Measurements from ENCODE around the gene NRAP.
"Not testable (repeated sequence)": the region's sequence is repeated elsewhere in the genome, so short reads cannot be mapped to it uniquely, and the experiment has no call there.

The NRAP gene

DNA sequence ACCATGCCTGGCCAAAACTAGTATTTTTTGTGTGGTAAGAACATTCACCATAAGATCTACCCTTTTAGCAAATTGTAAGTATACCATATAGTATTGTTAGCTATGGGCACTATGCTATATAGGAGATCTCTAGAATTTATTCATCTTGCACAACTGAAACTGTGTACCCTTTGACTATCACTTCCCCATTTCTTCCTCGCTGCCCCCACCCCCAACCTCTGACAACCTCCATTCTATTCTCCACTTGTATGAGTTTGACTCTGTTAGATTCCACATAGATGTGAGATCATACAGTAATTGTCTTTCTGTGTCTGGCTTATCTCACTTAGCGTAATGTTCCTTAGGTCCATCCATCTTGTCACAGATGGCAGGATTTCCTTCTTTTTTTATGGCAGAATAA lies 19.5 kb upstream of the NRAP start:
- DNase-seq (ENCODE audit: low read depth in 2 of 3, low spot score in 1 of 3), result no peak

- DNase-seq (ENCODE audit: low read depth in 2 of 3, low spot score in 1 of 3), result peak in 2 of 3 donors; percentile 15 to 43
Measured at GRCh38 chr10:113681533-113682470, 18.0 kb upstream of the NRAP start.

DNA sequence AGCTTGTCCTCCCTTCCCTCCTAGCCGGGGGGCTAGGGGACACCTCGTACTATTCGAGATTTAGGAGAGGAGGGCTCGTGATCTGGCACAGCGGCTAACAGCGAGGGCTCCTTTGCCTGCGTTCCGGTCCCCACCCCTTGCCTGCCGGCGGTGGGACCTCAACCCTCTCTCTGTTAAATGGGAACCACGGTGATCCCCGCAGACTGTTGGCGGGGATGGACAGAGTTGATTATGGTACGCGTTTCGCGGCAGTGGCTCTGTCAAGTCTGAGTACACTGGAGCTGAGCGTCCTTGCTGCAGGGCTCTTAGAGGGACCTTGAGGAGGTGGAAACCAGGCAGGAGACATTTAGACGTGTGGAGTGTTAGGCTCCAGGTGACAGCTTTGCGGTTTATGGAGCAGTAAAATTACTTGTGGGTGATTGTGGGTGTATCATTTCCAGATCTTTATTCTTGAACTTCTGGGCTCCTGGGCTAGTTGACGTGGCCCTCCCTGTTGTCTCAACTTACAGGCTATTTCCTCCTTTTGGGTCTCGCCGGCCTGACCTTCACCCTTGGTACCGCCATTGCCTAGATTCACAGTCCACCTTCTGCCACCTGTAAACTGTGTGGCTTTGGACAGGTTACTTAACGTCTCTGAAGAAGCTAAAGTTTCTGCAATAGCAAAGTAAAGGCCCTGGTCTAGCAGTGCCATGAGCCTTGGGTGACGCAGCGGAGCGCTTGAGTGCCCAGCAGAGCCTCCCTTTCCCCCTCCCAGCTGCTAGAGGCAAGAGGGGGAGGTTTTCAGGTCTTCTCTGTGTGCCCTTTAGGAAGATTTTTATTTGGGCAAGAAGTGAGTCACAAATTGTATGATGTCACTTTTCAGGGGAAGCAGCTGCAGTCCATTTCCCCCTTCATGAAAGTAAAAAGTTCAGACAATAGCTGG lies 16.6 kb upstream of the NRAP start:
- DNase-seq (ENCODE audit: low read depth in 2 of 3, low spot score in 1 of 3), result peak in 2 of 3 donors; percentile 11 to 22

DNA sequence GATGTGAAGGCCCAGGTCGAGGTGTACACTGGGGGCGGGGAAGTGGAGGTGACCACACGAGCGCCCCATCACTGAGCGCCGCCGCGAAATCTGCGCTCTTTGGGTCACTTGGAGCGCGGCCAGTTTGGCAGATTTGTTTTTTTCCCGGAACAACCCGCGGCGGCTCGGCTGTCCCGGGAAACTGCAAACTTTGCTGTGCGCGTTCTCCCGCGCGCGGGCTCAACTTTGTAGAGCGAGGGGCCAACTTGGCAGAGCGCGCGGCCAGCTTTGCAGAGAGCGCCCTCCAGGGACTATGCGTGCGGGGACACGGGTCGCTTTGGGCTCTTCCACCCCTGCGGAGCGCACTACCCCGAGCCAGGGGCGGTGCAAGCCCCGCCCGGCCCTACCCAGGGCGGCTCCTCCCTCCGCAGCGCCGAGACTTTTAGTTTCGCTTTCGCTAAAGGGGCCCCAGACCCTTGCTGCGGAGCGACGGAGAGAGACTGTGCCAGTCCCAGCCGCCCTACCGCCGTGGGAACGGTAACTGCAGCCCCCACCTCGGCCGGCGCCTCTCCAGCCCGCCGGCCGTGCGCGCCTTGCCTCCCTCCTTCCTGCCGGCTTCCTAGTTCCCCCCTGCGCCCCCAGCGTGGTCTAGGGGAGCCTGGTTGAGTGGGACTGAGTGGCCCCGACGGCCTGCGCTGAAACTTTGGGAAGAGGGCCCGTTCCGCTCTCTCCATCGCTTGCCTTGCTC lies 15.8 kb upstream of the NRAP start, which contains the start of gene CASP7:
Gene CASP7 (plus strand): TSS at position 450 of the 727 bp plus-strand sequence. CDS start 17,582 bp downstream, outside the sequence.
- DNase-seq (ENCODE audit: low read depth in 2 of 3, low spot score in 1 of 3), result peak; percentile 65 to 78 (median 66)

DNA sequence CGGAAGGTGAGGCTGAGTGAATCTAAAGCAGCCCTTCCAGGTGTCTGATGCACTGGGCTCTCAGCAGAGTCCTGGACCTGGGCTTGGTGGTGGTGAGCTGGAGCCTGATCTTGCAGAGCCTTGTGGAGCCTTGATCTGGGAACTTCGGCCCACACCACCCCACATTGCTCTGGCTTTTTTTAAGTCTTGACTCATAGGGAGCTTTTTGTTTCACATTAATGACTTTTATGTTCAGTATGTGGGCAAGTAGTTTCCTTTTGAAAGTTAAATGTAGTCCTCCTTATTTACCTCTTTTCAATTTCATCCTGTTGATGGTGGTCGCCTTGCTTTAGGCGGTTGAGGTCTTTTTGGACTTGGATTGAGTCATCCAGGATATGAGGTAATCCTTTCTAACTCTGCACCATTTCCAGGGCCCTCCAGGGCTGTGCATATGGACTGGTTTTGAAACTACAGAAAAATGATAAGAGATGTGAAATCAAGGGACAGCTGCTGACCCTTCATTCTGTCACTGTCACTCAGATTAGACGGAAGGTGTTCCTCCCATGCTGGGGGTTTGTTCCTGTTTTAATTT lies 2.9 kb upstream of the NRAP start:
- DNase-seq (ENCODE audit: low read depth in 2 of 3, low spot score in 1 of 3), result no peak

DNA sequence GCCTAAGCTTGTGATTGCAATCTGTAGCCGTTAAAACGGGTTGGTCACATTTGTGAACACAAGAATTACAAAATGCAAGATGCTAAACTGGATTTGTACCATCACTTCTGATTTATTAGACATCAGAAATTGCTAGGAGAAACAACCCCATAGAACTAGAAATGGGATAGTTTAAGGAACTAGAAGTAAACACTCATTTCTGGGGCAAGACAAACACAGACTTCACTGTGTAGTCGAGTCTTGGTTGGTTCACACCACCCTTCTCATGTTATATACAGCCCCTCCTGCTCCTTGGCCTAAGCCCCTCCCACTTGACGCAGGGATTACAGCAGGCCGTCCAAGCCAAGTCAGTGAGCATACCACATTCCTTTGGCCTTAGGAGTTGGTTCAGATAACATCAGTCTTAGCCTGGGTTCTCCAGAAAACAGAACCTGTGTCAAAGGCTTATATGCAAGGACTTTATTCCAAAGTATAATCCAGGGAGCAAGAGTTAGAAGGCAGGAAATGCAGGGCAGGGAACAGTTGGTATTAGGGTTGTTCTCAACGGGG lies 2.0 kb upstream of the NRAP start:
- DNase-seq (ENCODE audit: low read depth in 2 of 3, low spot score in 1 of 3), result no peak

GRCh38 chr10:113665352-113665751 lies 1.5 kb upstream of the NRAP start:
- DNase-seq (ENCODE audit: low read depth in 2 of 3, low spot score in 1 of 3), result no peak

DNA sequence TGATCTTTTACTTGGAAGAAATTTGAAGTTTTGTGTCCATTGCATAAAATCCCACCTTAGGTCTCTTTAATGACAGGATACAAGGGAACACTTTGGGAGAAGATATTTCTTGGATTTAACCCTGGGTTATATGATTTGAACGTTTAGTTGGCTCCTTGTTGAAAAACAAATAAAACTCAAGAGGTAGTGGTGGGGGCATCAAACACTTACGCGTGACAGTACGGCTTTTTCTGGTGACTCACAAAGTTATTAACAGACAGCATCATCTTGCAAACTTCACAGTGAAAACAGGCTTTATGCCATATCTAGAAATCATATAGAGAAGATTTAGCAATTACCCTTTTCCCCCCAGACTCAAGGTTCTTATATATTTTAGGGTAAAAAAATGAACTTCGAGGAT lies 699 bp downstream of the NRAP start:
- DNase-seq (ENCODE audit: low read depth in 2 of 3, low spot score in 1 of 3), result no peak

GRCh38 chr10:113661332-113661731 lies 2.5 kb downstream of the NRAP start:
- no peak for DNase-seq (ENCODE audit: low read depth in 2 of 3, low spot score in 1 of 3)

GRCh38 chr10:113657544-113657943 lies 6.3 kb downstream of the NRAP start:
- no peak for DNase-seq (ENCODE audit: low read depth in 2 of 3, low spot score in 1 of 3)

GRCh38 chr10:113656896-113657295 lies 6.9 kb downstream of the NRAP start:
- DNase-seq (ENCODE audit: low read depth in 2 of 3, low spot score in 1 of 3), result no peak

- not testable (repeated sequence) for DNase-seq (ENCODE audit: low read depth in 2 of 3, low spot score in 1 of 3)
Measured at GRCh38 chr10:113652456-113652855, 11.4 kb downstream of the NRAP start.

DNA sequence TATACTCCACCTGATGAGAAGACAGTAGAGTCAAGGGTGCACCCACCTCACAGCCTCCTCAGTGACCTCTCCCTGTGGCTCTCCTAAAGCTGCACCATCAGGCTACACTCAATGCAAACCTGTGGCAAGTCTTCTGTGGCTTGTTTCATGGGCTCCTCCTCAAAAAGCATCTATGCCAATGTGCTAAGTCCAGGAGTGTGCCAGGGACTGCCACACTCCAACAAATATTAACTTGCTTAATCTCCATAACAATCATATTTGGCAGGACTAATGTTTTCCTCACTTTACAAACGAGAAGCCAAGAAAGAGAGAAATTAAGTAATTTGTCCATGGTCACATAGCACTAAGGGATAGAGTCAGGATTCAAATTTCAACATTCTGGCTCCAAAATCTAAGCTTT lies 11.9 kb downstream of the NRAP start:
- DNase-seq (ENCODE audit: low read depth in 2 of 3, low spot score in 1 of 3), result no peak

DNA sequence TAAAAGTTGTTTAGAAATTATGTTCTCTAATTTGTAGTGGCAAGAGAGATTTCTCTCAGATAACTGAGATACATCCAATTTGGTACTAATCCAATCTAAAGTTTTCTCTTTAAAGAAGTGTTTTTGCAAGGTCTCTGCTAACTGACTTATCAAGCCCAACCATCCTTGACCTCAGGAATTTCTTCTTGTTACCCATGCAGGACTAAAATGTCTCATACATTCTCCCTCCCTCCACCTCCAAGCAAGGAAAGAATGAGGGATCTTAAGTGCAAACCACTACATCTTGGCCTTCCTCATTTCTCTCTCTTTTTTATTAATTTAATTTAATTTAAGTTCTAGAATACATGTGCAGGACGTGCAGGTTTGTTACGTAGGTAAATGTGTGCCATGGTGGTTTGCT lies 12.8 kb downstream of the NRAP start:
- DNase-seq (ENCODE audit: low read depth in 2 of 3, low spot score in 1 of 3), result no peak

GRCh38 chr10:113650172-113650571 lies 13.7 kb downstream of the NRAP start:
- no peak for DNase-seq (ENCODE audit: low read depth in 2 of 3, low spot score in 1 of 3)

DNA sequence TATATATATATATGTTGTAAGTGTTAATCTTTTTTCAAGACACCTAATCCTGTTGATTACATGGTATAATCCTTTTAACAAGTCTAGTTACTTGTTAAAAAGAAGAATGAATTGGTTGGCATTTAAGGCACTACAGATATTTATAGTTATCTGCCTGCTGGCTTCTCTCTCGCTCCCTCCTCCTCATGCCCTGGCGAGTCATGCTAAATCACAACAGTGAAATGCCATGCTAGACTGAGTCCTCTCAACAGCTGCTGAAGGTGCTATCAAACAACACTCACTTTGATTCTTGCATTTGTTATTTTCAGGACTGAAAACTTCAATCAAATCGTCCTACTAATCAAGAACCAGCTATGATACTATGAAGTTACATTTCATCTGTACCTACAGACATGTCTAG lies 15.4 kb downstream of the NRAP start:
- no peak for DNase-seq (ENCODE audit: low read depth in 2 of 3, low spot score in 1 of 3)

- DNase-seq (ENCODE audit: low read depth in 2 of 3, low spot score in 1 of 3), result no peak
Measured at GRCh38 chr10:113647812-113648211, 16.0 kb downstream of the NRAP start.

DNA sequence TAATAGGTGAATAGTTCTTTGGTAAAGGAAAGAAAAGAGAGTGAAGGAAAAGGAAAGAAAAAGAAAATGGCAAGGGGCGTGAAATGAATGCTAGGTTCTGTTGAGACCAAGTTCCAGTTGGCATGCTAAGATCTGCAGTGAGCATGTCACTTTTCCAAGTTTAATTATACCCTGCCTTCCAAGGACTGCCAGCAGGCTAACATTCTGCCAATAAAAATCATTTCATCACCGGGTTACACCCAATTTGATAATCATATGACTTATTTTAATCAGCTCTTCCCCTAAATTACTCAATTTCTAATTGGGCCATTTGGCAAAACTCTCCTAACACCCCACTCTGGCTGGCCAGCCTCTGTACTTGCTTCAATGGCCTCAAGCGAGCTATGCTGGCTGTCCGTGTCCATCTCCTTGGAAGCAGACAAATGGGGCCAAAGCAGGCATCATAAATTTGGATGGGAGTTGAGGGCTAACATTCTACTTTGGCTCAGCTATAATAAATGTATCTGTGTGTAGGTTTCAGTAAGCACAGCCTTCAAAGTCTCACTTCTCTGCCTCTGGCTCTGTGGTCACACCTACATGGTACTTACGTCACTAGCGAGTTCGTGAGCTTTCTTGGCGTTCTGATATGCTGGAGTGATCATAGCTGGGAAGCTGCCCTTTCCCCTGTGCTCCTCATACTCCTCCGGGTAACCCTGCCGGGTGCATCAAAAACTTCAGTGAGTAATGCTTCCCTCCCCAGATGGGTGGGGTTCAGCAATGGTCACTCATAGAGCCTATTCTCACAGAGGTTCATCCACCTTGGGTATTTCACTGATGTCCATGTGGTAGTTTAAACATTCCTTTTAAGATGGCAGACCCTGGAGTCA lies 17.3 kb downstream of the NRAP start:
- no peak for DNase-seq (ENCODE audit: low read depth in 2 of 3, low spot score in 1 of 3)

All from stimulated activated CD4-positive, alpha-beta T cell treated with anti-CD3 and anti-CD28 coated beads, Interleukin-12 subunit alpha, Interleukin-12 subunit beta, amount 100 ng/mL, for 48 hours (primary cell).